GM18502 (cell line): Measurements from ENCODE around the gene VWA7.

ENCODE experiments used
- ATAC-seq: cut with Tn5 transposase; IDR thresholded peaks from one replicate; pipeline ENCODE4 v1.9.1; 2021; ENCODE audit warnings: mild to moderate bottlenecking; ENCODE audit not compliant: unreplicated experiment, poor library complexity

The VWA7 gene

DNA sequence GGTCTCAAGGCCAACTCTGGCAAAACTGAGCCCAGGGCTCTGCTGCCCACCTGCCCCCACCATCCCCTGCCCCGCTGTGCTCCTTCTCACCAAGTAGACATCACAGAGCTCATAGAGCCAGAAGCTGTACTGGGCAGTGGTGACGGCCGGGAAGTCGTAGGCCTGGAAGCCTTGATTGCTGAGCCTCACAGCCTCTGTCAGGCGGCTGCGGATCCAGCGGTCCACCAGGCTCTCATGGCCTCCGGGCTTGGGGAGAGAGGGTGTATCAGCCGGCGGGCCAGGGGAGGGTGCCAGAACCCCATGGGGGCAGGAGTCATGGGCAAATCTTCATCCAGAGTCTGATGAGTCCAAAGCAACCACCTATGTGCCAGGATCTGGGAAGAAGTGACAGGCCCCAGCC lies 2.8 kb upstream of the VWA7 start:
- ATAC-seq, result no peak

GRCh38 chr6:31778999-31779885 lies 2.1 kb upstream of the VWA7 start:
- no peak for ATAC-seq

GRCh38 chr6:31778193-31778592 lies 1.1 kb upstream of the VWA7 start:
- no peak for ATAC-seq

GRCh38 chr6:31777667-31778050 lies 531 bp upstream of the VWA7 start:
- ATAC-seq, result no peak

GRCh38 chr6:31776485-31776988 lies 591 bp downstream of the VWA7 start:
- ATAC-seq, result peak; percentile 26

DNA sequence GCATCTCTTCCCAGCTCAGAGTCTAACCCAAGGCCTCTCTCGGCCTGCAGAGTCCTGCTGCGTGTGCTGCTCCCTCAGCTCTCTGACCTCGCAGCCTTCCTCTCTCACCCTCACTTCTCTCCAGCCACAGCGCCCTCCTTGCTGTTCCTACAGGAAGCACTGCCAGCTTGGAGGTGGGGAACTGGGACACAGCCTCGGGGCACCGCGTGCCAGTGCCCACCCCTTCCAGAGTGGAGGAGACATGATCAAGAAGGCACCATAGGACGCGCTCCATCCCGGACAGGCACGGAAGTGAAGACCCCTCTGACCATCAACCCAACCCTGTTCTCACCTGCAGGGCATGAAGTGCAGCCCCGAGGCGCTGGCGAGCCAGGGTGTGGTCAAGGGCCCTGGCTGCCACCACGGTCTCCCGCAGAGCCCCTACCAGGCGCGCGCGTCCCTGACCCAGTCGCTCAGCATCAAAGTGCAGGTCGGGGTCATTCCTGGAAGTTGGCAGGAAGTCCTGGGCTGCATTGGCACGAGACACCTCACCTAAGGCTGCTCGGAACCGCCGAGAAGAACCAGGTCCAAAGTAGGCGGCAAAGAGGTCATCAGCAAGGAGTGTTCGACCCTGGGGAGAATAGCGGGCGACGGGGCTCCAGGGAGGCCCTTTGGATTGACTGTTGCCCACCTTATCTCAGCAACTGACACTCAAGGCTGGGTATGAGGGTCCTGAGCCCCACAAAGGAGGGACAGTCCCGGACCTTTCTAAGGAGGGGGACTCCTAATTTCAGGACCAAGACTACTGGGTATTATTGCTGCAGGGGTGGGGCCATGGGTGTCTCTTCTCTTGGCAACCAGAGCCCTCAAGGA lies 1.3 kb downstream of the VWA7 start:
- no peak for ATAC-seq

GRCh38 chr6:31775184-31775583 lies 1.9 kb downstream of the VWA7 start:
- no peak for ATAC-seq

DNA sequence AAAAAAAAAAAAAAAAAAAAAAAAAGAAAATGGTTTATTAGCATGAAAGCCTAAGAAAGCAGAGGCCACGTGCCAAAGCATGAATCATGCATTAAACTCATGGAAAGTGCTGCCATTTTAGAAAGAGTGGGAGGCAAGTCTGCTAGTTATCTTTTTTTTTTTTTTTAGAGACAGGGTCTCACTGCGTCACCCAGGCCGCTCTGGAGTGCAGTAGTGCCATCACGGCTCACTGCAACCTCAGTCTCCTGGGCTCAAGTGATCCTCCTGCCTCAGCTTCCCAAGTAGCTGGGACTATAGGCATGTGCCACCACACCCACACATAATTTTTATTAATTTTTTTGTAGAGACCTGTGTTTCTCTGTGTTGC lies 5.2 kb downstream of the VWA7 start:
- ATAC-seq, result no peak

GRCh38 chr6:31770860-31771259 lies 6.3 kb downstream of the VWA7 start:
- no peak for ATAC-seq

GRCh38 chr6:31769684-31770371 lies 7.3 kb downstream of the VWA7 start:
- ATAC-seq, result no peak

DNA sequence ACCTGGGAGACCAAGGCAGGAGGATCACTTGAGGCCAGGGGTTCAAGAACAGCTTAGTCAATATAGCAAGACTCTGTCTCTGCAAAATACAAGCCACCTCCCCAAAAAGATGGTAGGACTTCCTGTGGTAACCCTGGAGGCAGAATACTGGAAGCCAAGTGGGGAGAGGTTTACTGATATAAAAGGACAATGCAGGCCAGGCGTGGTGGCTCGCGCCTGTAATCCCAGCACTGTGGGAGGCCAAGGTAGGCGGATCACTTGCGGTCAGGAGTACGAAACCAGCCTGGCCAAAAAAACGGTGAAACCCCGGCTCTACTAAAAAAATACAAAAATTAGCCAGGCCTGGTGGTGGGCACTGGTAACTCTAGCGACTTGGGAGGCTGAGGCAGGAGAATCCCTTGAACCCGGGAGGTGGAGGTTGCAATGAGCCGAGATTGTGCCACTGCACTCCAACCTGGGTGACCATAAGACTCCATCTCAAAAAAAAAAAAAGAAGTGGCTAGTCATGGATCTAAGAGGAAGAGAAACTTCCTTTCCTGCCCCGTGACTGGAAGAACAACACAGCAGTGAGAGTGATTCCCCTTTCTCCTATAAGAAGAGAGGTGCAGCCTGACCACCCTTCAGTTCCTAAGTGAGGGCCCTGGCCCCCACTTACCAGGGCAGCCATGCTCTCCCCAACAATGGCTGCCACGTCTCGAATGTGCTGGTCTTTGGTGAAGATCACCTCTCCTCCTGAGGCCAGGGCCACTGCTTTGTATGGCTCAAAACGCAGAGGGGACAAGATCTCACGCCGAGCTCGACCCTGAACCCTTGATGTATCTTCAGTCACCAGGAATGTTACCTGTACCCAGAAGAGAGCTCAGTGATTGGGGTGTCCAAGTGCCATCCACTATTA lies 8.5 kb downstream of the VWA7 start:
- ATAC-seq, result no peak

DNA sequence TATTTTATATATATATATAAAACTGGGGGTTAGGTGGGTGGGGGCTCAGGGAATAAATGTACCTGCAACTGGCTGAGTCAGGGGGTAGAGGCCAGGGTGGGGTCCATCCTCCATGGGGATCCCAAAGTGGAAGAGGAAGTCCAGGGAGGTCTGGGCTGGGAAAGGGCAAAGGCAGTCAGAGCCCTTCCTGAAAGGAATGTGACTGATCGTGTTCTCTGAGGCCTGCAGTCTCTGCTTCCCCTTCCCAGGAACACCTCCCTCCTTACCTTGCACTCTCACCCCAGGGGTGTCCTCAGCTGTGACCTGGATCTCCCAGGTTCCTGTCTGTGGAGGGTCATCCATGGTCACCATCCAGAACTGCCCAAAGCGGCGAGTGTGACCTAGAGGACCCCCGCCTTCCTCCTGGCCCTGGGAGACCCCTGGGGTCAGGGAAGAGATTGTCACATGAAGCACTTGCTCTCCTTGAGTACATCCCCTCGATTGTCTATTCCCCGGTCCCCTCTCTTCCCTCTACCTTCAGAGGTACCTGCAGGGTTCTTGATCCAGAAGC lies 10.0 kb downstream of the VWA7 start:
- ATAC-seq, result no peak

- no peak for ATAC-seq
These were observed 11.0 kb downstream of the VWA7 start for GRCh38 chr6:31765910-31766794.

DNA sequence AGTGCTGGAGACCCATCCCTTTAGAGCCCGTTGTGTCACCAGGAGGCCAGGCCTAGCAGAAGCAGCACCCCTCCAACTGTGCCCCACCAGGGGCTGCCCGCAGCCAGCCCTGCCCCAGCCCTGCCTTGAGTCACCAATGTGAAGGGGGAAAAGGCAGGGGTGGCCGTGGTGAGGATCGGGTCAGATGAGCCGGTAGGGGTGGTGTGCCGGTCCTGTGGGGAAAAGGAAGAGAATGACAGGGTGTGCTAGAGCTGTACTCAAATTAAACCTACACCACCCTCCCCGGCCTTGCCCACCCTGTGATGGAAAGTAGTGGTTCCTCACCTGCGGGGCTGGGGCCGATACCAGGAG lies 11.6 kb downstream of the VWA7 start:
- no peak for ATAC-seq

- no peak for ATAC-seq
These were observed 12.9 kb downstream of the VWA7 start for GRCh38 chr6:31764198-31764597.

- ATAC-seq, result no peak
These were observed 13.5 kb downstream of the VWA7 start for GRCh38 chr6:31763619-31763940.

GRCh38 chr6:31762878-31763618 lies 14.1 kb downstream of the VWA7 start:
- ATAC-seq, result no peak

DNA sequence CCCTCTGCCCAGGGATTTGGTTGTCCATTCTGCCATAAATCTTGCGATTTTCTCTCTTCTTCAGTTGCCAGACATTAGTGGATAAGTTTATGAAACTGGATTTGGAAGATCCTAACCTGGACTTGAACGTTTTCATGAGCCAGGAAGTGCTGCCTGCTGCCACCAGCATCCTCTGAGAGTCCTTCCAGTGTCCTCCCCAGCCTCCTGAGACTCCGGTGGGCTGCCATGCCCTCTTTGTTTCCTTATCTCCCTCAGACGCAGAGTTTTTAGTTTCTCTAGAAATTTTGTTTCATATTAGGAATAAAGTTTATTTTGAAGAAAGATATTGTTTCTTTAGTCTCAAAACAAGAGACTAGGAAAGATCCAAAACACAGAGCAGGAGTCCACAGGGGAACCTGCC lies 14.8 kb downstream of the VWA7 start, which contains the start of gene SAPCD1:
SAPCD1 (plus strand) TSS at position 301 of the 400 bp plus-strand sequence. CDS start 399 bp downstream, outside the sequence.
- no peak for ATAC-seq
